Ascending aorta (tissue), 2 donors: ENCODE results near the gene MGLL. TPM values are rescaled to one million over a fixed set of nuclear protein-coding genes. Genes with fewer than 3 reads are reported as not detected.

Experiments
- DNase-seq, 2 donors: peaks; one replicate each; pipeline ENCODE4 v3.0.0-alpha.2; 2019; ENCODE audit warnings: low spot score in 2 of 2
- H3K27ac ChIP-seq, 2 donors: fragments of 200-600 bp; sonication (generic); one replicate each; pipeline ENCODE4 v1.5.1; 2016 to 2017; ENCODE audit warnings: mild to moderate bottlenecking in 1 of 2
- H3K27me3 ChIP-seq: fragments of 200-600 bp; sonication (generic); one replicate; pipeline ENCODE4 v1.5.1; 2017
- H3K36me3 ChIP-seq, 2 donors: fragments of 200-600 bp; sonication (generic); one replicate each; pipeline ENCODE4 v1.5.1; 2016
- H3K4me1 ChIP-seq, 2 donors: fragments of 200-600 bp; sonication (generic); one replicate each; pipeline ENCODE4 v1.5.1; 2016 to 2017; ENCODE audit warnings: mild to moderate bottlenecking in 1 of 2
- H3K4me3 ChIP-seq, 2 donors: fragments of 200-600 bp; sonication (generic); one replicate each; pipeline ENCODE4 v1.5.1; 2016 to 2017; ENCODE audit warnings: mild to moderate bottlenecking in 1 of 2
- H3K9me3 ChIP-seq, 2 donors: fragments of 200-600 bp; sonication (generic); one replicate each; pipeline ENCODE4 v1.5.1; 2016
- intact Hi-C: fragments of 100-400 bp; cut with DNase I; formaldehyde crosslinking; loops from one replicate; pipeline ENCODE4 v1.15.1; 2023
- total RNA-seq: library from RNA; depleted of rRNA; stranded (reverse); fragments of >200 nt; gene quantifications from one replicate; pipeline ENCODE4 v1.1.0, GENCODE V29; 2016
- TF ChIP-seq, protein P1 (sequence below), 3 experiments: fragments of 200-600 bp in 2 of 3; fragments of 450-650 bp in 1 of 3; sonication (generic) in 2 of 3; IDR thresholded peaks; one replicate each; pipeline ENCODE4 v1.5.1; 2016 to 2019; ENCODE audit warnings: antibody characterized with exemption in 3 of 3, mild to moderate bottlenecking in 1 of 3, moderate library complexity in 1 of 3

MGLL gene
- total RNA-seq, 1 donor from 2014 or later: 101 TPM

DNA sequence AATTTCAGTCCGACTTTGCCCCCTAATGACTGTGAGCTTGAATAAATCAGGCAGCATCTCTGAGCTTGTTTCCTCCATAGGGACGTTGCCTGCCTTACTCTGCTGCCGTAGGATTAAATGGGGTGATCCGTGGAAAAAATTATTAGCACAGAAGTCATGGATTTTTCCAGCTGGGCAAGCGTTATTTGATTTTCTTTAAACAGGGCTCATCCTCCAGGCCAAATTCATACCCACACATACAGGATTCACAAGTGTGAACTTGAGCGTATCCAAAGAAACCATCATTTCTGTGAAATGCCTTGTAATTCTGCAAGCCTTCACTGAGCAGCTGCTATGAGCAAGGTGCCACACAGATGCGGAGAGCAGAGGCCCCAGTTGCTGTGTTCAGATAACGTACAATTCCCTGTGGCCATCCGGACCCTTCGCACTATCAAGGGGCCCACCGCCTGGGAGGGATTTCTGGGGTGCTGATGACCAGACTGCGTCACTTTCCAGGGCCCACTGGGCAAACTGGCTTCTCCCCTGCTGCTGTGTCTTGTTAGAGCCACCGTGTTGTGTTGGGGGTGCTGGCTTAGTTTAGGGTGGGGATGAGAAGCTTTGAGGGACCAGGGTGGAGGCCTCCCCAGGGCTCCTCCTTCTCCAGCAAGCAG is 61.4 kb downstream of the MGLL start:
- intact Hi-C loops: loop anchor here (5.0 kb wide), 1 partner anchor 61 kb away; the partner anchor contains the start of gene MGLL
- H3K4me3 ChIP-seq: peak overlapping the region in 1 of 2 donors; percentile 56
- no peaks in the 10 kb centered on the region for H3K36me3 ChIP-seq
- H3K27me3 ChIP-seq: no peaks in the 10 kb centered on the region
- TF ChIP-seq, protein P1, sequence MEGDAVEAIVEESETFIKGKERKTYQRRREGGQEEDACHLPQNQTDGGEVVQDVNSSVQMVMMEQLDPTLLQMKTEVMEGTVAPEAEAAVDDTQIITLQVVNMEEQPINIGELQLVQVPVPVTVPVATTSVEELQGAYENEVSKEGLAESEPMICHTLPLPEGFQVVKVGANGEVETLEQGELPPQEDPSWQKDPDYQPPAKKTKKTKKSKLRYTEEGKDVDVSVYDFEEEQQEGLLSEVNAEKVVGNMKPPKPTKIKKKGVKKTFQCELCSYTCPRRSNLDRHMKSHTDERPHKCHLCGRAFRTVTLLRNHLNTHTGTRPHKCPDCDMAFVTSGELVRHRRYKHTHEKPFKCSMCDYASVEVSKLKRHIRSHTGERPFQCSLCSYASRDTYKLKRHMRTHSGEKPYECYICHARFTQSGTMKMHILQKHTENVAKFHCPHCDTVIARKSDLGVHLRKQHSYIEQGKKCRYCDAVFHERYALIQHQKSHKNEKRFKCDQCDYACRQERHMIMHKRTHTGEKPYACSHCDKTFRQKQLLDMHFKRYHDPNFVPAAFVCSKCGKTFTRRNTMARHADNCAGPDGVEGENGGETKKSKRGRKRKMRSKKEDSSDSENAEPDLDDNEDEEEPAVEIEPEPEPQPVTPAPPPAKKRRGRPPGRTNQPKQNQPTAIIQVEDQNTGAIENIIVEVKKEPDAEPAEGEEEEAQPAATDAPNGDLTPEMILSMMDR (IDR thresholded peaks at IDR 0.05): peak in 1 of 3 experiments; percentile 32
- DNase-seq: no peak
- H3K27ac ChIP-seq: peak overlapping the region; percentile 76 to 82
- H3K9me3 ChIP-seq: no peaks in the 10 kb centered on the region
- H3K4me1 ChIP-seq: peaks cover 9 to 21% of the 10 kb centered on the region in 2 donors

DNA sequence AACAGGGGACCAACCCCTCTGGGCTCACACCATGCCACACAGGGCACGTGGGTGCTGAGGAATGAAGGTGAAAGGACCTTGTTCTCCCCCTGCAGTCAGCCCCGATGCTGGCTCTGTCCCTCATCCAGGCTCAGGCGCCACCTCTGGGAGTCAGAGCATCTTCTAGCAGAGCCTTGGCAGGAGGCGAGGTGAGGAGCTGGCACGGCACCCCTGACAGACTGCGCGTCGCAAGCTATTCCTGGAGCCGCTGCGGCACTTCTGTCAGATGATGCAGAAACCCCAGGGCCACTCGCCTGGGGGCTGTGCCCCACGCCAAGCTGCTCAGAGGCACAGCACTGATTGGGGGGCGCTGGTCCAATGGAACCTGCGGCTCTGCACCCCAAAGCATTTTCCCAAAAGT is 62.0 kb downstream of the MGLL start:
- no peak for DNase-seq
- Histone ChIP-seq H3K36me3 (no peaks in the 10 kb centered on the region), H3K4me1 (peaks cover 9 to 21% of the 10 kb centered on the region in 2 donors), H3K27ac (no peak overlapping the region), H3K27me3 (no peaks in the 10 kb centered on the region), H3K4me3 (no peak overlapping the region), H3K9me3 (no peaks in the 10 kb centered on the region)
- TF ChIP-seq, protein P1 (IDR thresholded peaks at IDR 0.05): no peak
- intact Hi-C loops: loop anchor here (5.0 kb wide), 1 partner anchor 62 kb away; the partner anchor contains the start of gene MGLL

DNA sequence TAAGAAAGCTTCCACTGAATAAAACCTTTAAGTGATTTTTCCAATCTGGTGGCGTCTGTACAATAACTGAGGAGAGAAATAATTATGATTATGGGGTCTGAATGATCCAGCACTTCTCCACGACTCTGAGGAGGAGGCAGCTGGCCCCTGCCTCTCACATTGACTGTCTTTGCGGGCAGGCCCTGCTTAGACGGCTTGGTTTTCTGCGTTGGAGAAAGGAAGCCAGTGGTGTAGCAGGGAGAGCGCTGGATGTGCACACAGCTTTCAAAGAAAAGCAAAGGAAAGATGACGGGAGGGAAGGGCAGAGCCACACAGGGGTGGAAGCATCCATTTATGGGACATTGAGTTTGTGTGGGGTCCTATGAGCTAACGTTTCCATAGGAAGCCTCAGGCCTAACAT is 62.5 kb downstream of the MGLL start:
- intact Hi-C loops: loop anchor here (5.0 kb wide), 1 partner anchor 62 kb away; the partner anchor contains the start of gene MGLL
- no peaks in the 10 kb centered on the region for H3K9me3 ChIP-seq
- no peak for DNase-seq
- H3K36me3 ChIP-seq: no peaks in the 10 kb centered on the region
- TF ChIP-seq, protein P1 (IDR thresholded peaks at IDR 0.05): no peak
- no peaks in the 10 kb centered on the region for H3K27me3 ChIP-seq
- peaks cover 9 to 21% of the 10 kb centered on the region in 2 donors for H3K4me1 ChIP-seq
- H3K27ac ChIP-seq: no peak overlapping the region
- no peak overlapping the region for H3K4me3 ChIP-seq

DNA sequence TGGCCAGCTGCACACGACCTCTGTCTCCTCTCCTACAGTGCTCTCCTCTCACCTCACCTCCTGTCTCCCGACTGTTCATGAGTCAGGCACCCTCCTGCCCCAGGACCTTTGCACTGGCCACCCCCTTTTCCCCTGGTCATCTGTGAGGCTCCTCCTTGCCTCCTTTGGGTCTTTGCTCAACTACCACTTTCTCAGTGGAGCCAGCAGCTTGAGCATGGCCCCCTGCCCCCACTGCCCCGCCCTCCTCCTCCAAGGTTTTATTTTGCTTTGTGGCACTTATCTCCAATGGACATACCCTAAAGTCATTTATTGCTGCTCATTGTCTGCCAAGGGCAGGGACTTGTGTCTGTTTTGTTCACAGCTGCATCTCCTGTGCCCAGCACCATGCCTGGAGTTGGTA is 64.3 kb downstream of the MGLL start:
- no peak overlapping the region for H3K4me3 ChIP-seq
- TF ChIP-seq, protein P1 (IDR thresholded peaks at IDR 0.05): no peak
- peaks cover 9 to 31% of the 10 kb centered on the region in 2 donors for H3K4me1 ChIP-seq
- H3K27ac ChIP-seq: no peak overlapping the region
- intact Hi-C loops: no loop called here
- H3K9me3 ChIP-seq: no peaks in the 10 kb centered on the region
- H3K27me3 ChIP-seq: no peaks in the 10 kb centered on the region
- H3K36me3 ChIP-seq: no peaks in the 10 kb centered on the region
- no peak for DNase-seq

DNA sequence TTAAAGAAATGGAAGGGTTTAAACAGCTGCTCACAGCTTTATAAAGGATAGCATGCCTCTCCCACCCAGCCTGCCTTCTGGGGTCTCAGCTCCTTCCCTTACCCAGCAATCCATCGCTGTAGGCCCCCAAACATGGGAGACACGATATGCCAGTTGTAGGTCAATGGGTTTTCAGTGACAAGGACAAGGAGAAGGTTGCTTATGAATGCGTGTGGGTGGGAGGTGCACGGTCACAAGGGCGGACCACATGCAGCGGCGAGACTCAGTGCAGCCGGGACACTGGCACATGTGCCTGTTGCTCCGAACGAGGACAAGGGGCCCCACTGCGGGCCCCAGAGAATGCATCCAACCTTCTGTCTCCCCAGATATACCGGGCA is 67.0 kb downstream of the MGLL start:
- no peak overlapping the region for H3K27ac ChIP-seq
- no peaks in the 10 kb centered on the region for H3K27me3 ChIP-seq
- peaks cover 0 to 10% of the 10 kb centered on the region in 2 donors for H3K4me1 ChIP-seq
- intact Hi-C loops: no loop called here
- no peak for DNase-seq
- no peaks in the 10 kb centered on the region for H3K9me3 ChIP-seq
- TF ChIP-seq, protein P1 (IDR thresholded peaks at IDR 0.05): no peak
- H3K4me3 ChIP-seq: no peak overlapping the region
- H3K36me3 ChIP-seq: no peaks in the 10 kb centered on the region
